K562 (cell line): ENCODE data around the gene TESK2. TPM values are rescaled to one million over a fixed set of nuclear protein-coding genes. Genes with fewer than 3 reads are reported as not detected.

Experiments
- ARID1B ChIP-seq: fragments of 450-650 bp; IDR thresholded peaks from 2 replicates; pipeline ENCODE4 v1.6.1; 2016; ENCODE audit warnings: antibody characterized with exemption, mild to moderate bottlenecking, inconsistent platforms
- BDP1 ChIP-seq: IDR thresholded peaks from 3 replicates; pipeline ENCODE4 v1.6.1; 2011; ENCODE audit not compliant: insufficient read length, insufficient read depth
- ELF1 ChIP-seq: fragments of 200-800 bp; sonication (Bioruptor generic); IDR thresholded peaks from 2 replicates; pipeline ENCODE4 v1.6.1; 2016; ENCODE audit warnings: missing genetic modification characterization, missing compliant biosample characterization
- FOXK2 ChIP-seq, 2 experiments: fragments of 450-650 bp; IDR thresholded peaks in 1 of 2; conservative IDR thresholded peaks in 1 of 2; 2 replicates each; pipeline ENCODE4 v1.6.1; 2016; ENCODE audit warnings: low read depth in 2 of 2, mild to moderate bottlenecking in 1 of 2
- HDAC6 ChIP-seq: IDR thresholded peaks from 2 replicates; pipeline ENCODE4 v1.6.1; 2012; ENCODE audit warnings: low read depth, mild to moderate bottlenecking, control low read depth, inconsistent platforms, low read length, moderate library complexity
- KDM4B ChIP-seq, 2 experiments: fragments of 450-650 bp in 1 of 2; sonication (generic) in 1 of 2; IDR thresholded peaks; 2 replicates each; pipeline ENCODE4 v1.6.1; 2016 to 2017; ENCODE audit warnings: borderline replicate concordance in 2 of 2, antibody characterized with exemption in 1 of 2, low read depth in 1 of 2, mild to moderate bottlenecking in 1 of 2
- MTA2 ChIP-seq: fragments of 450-650 bp; IDR thresholded peaks from 2 replicates; pipeline ENCODE4 v1.6.1; 2016; ENCODE audit warnings: low read depth
- RBM14 ChIP-seq: fragments of 200-400 bp; formaldehyde crosslinking; IDR thresholded peaks from 2 replicates; pipeline ENCODE4 v1.6.1; 2018; ENCODE audit warnings: low read depth, mild to moderate bottlenecking, low read length, moderate library complexity, borderline replicate concordance; ENCODE audit not compliant: insufficient read depth
- SAP30 ChIP-seq: fragments of 200-600 bp; sonication (generic); IDR thresholded peaks from 2 replicates; pipeline ENCODE4 v1.6.1; 2012; ENCODE audit warnings: borderline replicate concordance, low read depth, mild to moderate bottlenecking, moderate library complexity, low read length, control low read depth, inconsistent platforms; ENCODE audit not compliant: insufficient read depth, poor library complexity, severe bottlenecking
- SMARCA4 ChIP-seq: fragments of 450-650 bp; IDR thresholded peaks from 2 replicates; pipeline ENCODE4 v1.6.1; 2016
- SMARCB1 ChIP-seq: IDR thresholded peaks from 2 replicates; pipeline ENCODE4 v1.6.1; 2011; ENCODE audit warnings: improper control_type of control experiment, low read depth; ENCODE audit not compliant: insufficient read length
- SMC3 ChIP-seq: conservative IDR thresholded peaks from 2 replicates; pipeline ENCODE4 v1.6.1; 2011; ENCODE audit warnings: low read depth, low read length, improper control_type of control experiment; ENCODE audit not compliant: insufficient read depth
- STAG1 ChIP-seq: sonication (generic); formaldehyde crosslinking; IDR thresholded peaks from 2 replicates; pipeline ENCODE4 v1.5.0; 2020; ENCODE audit warnings: missing genetic modification reagents, borderline replicate concordance
- TAF15 ChIP-seq: fragments of 200-400 bp; formaldehyde crosslinking; IDR thresholded peaks from 2 replicates; pipeline ENCODE4 v1.6.1; 2017; ENCODE audit warnings: mild to moderate bottlenecking, low read depth, low read length, moderate library complexity
- TCF3 ChIP-seq: sonication (generic); formaldehyde crosslinking; IDR thresholded peaks from 2 replicates; pipeline ENCODE4 v1.4.0; 2020; ENCODE audit warnings: mild to moderate bottlenecking, missing genetic modification reagents
- ZBTB11 ChIP-seq, 3 experiments: fragments of 200-800 bp in 1 of 3; fragments of 250-450 bp in 1 of 3; fragments of 450-650 bp in 1 of 3; sonication (Bioruptor Pico) in 1 of 3; sonication (Bioruptor generic) in 1 of 3; formaldehyde crosslinking in 1 of 3; IDR thresholded peaks; 2 replicates each; pipeline versions ENCODE4 v1.6.1 to v1.8.0; 2016 to 2022; ENCODE audit warnings: mild to moderate bottlenecking in 2 of 3, missing genetic modification characterization in 2 of 3, missing compliant biosample characterization in 1 of 3, moderate library complexity in 1 of 3
- ZMIZ1 ChIP-seq, 2 experiments: fragments of 150-350 bp in 1 of 2; IDR thresholded peaks; 2 replicates each; pipeline ENCODE4 v1.6.1; 2012 to 2016; ENCODE audit warnings: low read depth in 2 of 2, low read length in 2 of 2, mild to moderate bottlenecking in 1 of 2, moderate library complexity in 1 of 2
- ZNF212 ChIP-seq: fragments of 450-650 bp; formaldehyde crosslinking; IDR thresholded peaks from 2 replicates; pipeline ENCODE4 v1.4.0; 2020; ENCODE audit warnings: mild to moderate bottlenecking
- ZNF217 ChIP-seq: sonication (generic); formaldehyde crosslinking; IDR thresholded peaks from 2 replicates; pipeline ENCODE4 v1.8.0; 2022; ENCODE audit warnings: mild to moderate bottlenecking, missing genetic modification reagents
- ZNF3 ChIP-seq: fragments of 250-450 bp; sonication (Bioruptor Pico); IDR thresholded peaks from 2 replicates; pipeline ENCODE4 v1.5.0; 2021; ENCODE audit warnings: mild to moderate bottlenecking, moderate library complexity
- ZNF76 ChIP-seq: fragments of 250-450 bp; sonication (Bioruptor Pico); IDR thresholded peaks from 2 replicates; pipeline ENCODE4 v1.4.0; 2020; ENCODE audit warnings: mild to moderate bottlenecking, moderate library complexity, borderline replicate concordance
- ZZZ3 ChIP-seq: fragments of 450-650 bp; IDR thresholded peaks from 2 replicates; pipeline ENCODE4 v1.6.1; 2016; ENCODE audit warnings: antibody characterized with exemption, mild to moderate bottlenecking, moderate library complexity
- polyA plus RNA-seq, 8 experiments: library from polyadenylated mRNA; depleted of rRNA in 4 of 8; stranded (reverse) in 5 of 8; unstranded in 3 of 8; fragments of >200 nt; fragmentation: Nextera tagmentation in 2 of 8; fragmentation: Illumina TruSeq in 1 of 8; extraction: Ambion mirVana in 2 of 8; extraction: Trizol in 1 of 8; gene quantifications; 2 replicates each; pipeline versions ENCODE4 v1.2.1 to v1.2.3, GENCODE V29; 2011 to 2014; ENCODE audit warnings: inconsistent platforms in 1 of 8, missing spikeins in 1 of 8
- total RNA-seq, 7 experiments: library from RNA; depleted of rRNA in 6 of 7; stranded (reverse); fragments of >200 nt in 6 of 7; fragmentation: Illumina TruSeq in 2 of 7; extraction: Trizol in 2 of 7; gene quantifications; 2 replicates each; pipeline versions ENCODE4 v1.2.1 to v1.2.3, GENCODE V29; 2011 to 2021; ENCODE audit warnings: low replicate concordance in 1 of 7

The TESK2 gene
- total and polyA plus RNA-seq, 9 of the 15 experiments (the other 6 are each of a cell fraction or from before 2014, with no cell fraction given) = 1.6 to 5.3 (median 3.7) TPM

- TF ChIP-seq ZBTB11 (CRISPR knock-in tag; IDR thresholded peaks at IDR 0.05) (no peak), SAP30 (no peak), ARID1B (peak; percentile 57), KDM4B (IDR thresholded peaks at IDR 0.05; ENCODE audit: borderline replicate concordance in 2 of 2, low read depth in 1 of 2) (no peak), ZNF212 (CRISPR knock-in tag) (no peak), BDP1 (no peak), TAF15 (no peak), ELF1 (0 out of 2 replicates have a peak, but pooled peaks have one; percentile 13), SMARCA4 (no peak), SMC3 (no peak), HDAC6 (no peak), RBM14 (no peak), ZNF3 (no peak), MTA2 (no peak), ZMIZ1 (IDR thresholded peaks at IDR 0.05; ENCODE audit: low read depth in 2 of 2, low read length in 2 of 2) (no peak), STAG1 (CRISPR knock-in tag) (no peak), ZZZ3 (no peak), ZNF217 (no peak), FOXK2 (conservative IDR thresholded peaks at IDR 0.05 in 1 of 2, IDR thresholded peaks at IDR 0.05 in 1 of 2; ENCODE audit: low read depth in 2 of 2) (no peak), TCF3 (0 out of 2 replicates have a peak, but pooled peaks have one; percentile 8), ZNF76 (CRISPR knock-in tag) (no peak), SMARCB1 (no peak)
These were observed 193.2 kb downstream of the TESK2 start (continued) for GRCh38 chr1:45297666-45298356.
